GM19372 (cell line): ENCODE measurements around the gene PLEKHO2.

Experiments used
- ATAC-seq: cut with Tn5 transposase; IDR thresholded peaks from one replicate; pipeline ENCODE4 v1.9.1; 2021; ENCODE audit warnings: mild to moderate bottlenecking, low read depth, moderate library complexity; ENCODE audit not compliant: unreplicated experiment

The PLEKHO2 gene

DNA sequence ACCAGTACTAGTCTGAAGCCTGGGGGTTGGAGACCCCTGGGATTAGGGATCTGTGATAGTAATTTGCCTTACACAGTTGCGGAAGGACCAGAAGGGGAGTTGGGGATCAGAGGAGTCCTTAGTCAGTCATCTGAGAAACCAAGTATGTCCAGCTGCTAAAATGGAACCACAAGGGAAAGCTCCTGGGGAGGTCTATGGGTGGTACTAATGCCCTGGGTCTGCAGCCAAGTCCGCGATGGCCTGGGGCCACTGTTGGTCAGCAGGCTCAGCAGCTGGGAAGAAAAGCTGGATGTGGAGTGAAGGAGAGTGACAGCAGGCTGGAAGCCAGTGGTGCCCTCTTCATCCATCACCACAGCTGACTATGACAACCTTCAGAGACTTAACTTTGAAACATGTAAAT, 67.8 kb downstream of the PLEKHO2 start:
- no peak for ATAC-seq

- ATAC-seq = peak; percentile 77
Observed at GRCh38 chr15:64911311-64912186, 69.8 kb downstream of the PLEKHO2 start, which contains the start of gene ANKDD1A. TSS of gene ANKDD1A (plus strand) at chr15:64911902. CDS start at chr15:64911931, 29 bp downstream.

GRCh38 chr15:64912379-64913325, 70.9 kb downstream of the PLEKHO2 start:
- no peak for ATAC-seq

- no peak for ATAC-seq
Observed at GRCh38 chr15:64915518-64916227, 74.0 kb downstream of the PLEKHO2 start.

DNA sequence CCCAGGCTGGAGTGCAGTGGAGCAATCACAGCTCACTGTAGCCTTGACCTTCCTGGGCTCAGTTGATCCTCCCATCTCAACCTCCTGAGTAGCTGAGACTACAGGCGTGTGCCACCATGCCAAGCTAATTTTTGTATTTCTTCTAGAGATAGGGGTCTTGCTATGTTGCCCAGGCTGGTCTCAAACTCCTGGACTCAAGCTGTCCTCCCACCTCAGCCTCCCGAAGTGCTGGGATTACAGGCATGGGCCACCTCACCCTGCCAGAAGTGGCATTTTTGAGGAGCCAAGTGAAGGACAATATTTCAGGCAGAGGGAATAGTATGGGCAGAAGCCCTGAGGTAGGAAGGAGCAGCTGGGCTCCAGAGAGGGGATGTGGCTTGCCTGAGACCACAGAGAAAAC, 74.7 kb downstream of the PLEKHO2 start:
- no peak for ATAC-seq

- no peak for ATAC-seq
Observed at GRCh38 chr15:64917211-64917610, 75.5 kb downstream of the PLEKHO2 start.
